ENCODE data around the gene NFIC. TPM values are rescaled to one million over a fixed set of nuclear protein-coding genes. Genes with fewer than 3 reads are reported as not detected.

The NFIC gene
- total and polyA plus RNA-seq, 2 experiments from 2014 or later: 7.8 to 20.9 TPM

GRCh38 chr19:3518659-3519058 is 152.3 kb downstream of the NFIC start:
- H3K4me1 ChIP-seq (ENCODE audit: insufficient read depth): peaks cover 7% of the 10 kb centered on the region
- H3K9me3 ChIP-seq (ENCODE audit: low read depth): no peaks in the 10 kb centered on the region
- peaks cover 94% of the 10 kb centered on the region for H3K79me2 ChIP-seq
- H3K9me2 ChIP-seq (replicated peaks; ENCODE audit: insufficient read depth): no peaks in the 10 kb centered on the region
- H3K36me3 ChIP-seq (replicated peaks; ENCODE audit: insufficient read depth, low read depth): no peaks in the 10 kb centered on the region
- no peak for TF ChIP-seq EZH2 (IDR thresholded peaks at IDR 0.05; ENCODE audit: borderline replicate concordance)
- TF ChIP-seq EZH2phosphoT487 (IDR thresholded peaks at IDR 0.05; ENCODE audit: low read depth, severe bottlenecking, unreplicated experiment): no peak
- TF ChIP-seq, protein P1, sequence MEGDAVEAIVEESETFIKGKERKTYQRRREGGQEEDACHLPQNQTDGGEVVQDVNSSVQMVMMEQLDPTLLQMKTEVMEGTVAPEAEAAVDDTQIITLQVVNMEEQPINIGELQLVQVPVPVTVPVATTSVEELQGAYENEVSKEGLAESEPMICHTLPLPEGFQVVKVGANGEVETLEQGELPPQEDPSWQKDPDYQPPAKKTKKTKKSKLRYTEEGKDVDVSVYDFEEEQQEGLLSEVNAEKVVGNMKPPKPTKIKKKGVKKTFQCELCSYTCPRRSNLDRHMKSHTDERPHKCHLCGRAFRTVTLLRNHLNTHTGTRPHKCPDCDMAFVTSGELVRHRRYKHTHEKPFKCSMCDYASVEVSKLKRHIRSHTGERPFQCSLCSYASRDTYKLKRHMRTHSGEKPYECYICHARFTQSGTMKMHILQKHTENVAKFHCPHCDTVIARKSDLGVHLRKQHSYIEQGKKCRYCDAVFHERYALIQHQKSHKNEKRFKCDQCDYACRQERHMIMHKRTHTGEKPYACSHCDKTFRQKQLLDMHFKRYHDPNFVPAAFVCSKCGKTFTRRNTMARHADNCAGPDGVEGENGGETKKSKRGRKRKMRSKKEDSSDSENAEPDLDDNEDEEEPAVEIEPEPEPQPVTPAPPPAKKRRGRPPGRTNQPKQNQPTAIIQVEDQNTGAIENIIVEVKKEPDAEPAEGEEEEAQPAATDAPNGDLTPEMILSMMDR (IDR thresholded peaks at IDR 0.05; ENCODE audit: poor library complexity): no peak
- H3K4me3 ChIP-seq: no peak overlapping the region
- peaks cover 97% of the 10 kb centered on the region for H4K20me1 ChIP-seq (ENCODE audit: insufficient read depth, poor library complexity, severe bottlenecking)
- WGBS (ENCODE audit: low lambda C conversion rate, missing lambda C conversion rate): 85% methylated on average over 2 of the region's 2 CpGs
- H3K4me2 ChIP-seq: no peak overlapping the region
- no peaks in the 10 kb centered on the region for H3K27me3 ChIP-seq
- H2AFZ ChIP-seq: no peak overlapping the region
- no peak for DNase-seq (ENCODE audit: low spot score)
- H3K27ac ChIP-seq: no peak overlapping the region

Small RNA genes within 50 kb of the gene (small RNA-seq; reads per million reads assigned to genes)
- not detected for gene AC005514.1

Other genes with a start within 250 kb of the NFIC start
- 0.24 and 1.5 TPM in 2 replicates for gene GNA15, start 230.6 kb upstream of the NFIC start, total RNA-seq
- gene GNA15, start 230.6 kb upstream of the NFIC start, polyA plus RNA-seq: 0.29 and 0.45 TPM in 2 replicates
- 0.07 TPM in 1 of 2 replicates, not detected in the other for gene S1PR4, start 187.8 kb upstream of the NFIC start, total RNA-seq
- gene S1PR4, start 187.8 kb upstream of the NFIC start, polyA plus RNA-seq: 0.16 TPM in 1 of 2 replicates, not detected in the other
- 42.8 and 44.9 TPM in 2 replicates for gene NCLN, start 180.7 kb upstream of the NFIC start, total RNA-seq
- gene NCLN, start 180.7 kb upstream of the NFIC start, polyA plus RNA-seq: 85.5 and 94.2 TPM in 2 replicates
- 0.03 TPM in 1 of 2 replicates, not detected in the other for gene CELF5, start 141.9 kb upstream of the NFIC start, total RNA-seq
- gene CELF5, start 141.9 kb upstream of the NFIC start, polyA plus RNA-seq: 0.17 and 0.90 TPM in 2 replicates
- gene SMIM24, start 113.9 kb downstream of the NFIC start, total RNA-seq: 81.2 and 85.5 TPM in 2 replicates
- 114 and 151 TPM in 2 replicates for gene SMIM24, start 113.9 kb downstream of the NFIC start, polyA plus RNA-seq
- gene SMIM44, start 116.9 kb downstream of the NFIC start, total RNA-seq: not detected in 2 replicates
- gene SMIM44, start 116.9 kb downstream of the NFIC start, polyA plus RNA-seq: not detected in 2 replicates
- 10.9 and 14.9 TPM in 2 replicates for gene DOHH, start 134.1 kb downstream of the NFIC start, total RNA-seq
- 17.6 and 28.2 TPM in 2 replicates for gene DOHH, start 134.1 kb downstream of the NFIC start, polyA plus RNA-seq
- gene FZR1, start 139.7 kb downstream of the NFIC start, total RNA-seq: 18.1 and 32.1 TPM in 2 replicates
- 51.0 and 51.9 TPM in 2 replicates for gene FZR1, start 139.7 kb downstream of the NFIC start, polyA plus RNA-seq
- gene TEKTIP1, start 172.6 kb downstream of the NFIC start, total RNA-seq: not detected in 2 replicates
- 1.4 and 1.5 TPM in 2 replicates for gene TEKTIP1, start 172.6 kb downstream of the NFIC start, polyA plus RNA-seq
- 39.3 and 44.7 TPM in 2 replicates for gene MFSD12, start 191.0 kb downstream of the NFIC start, total RNA-seq
- 57.7 and 63.5 TPM in 2 replicates for gene MFSD12, start 191.0 kb downstream of the NFIC start, polyA plus RNA-seq
- 61.4 and 62.6 TPM in 2 replicates for gene HMG20B, start 206.4 kb downstream of the NFIC start, total RNA-seq
- gene HMG20B, start 206.4 kb downstream of the NFIC start, polyA plus RNA-seq: 82.3 and 105 TPM in 2 replicates
- 0.04 TPM in 1 of 2 replicates, not detected in the other for gene GIPC3, start 218.9 kb downstream of the NFIC start, total RNA-seq
- 0.19 and 0.28 TPM in 2 replicates for gene GIPC3, start 218.9 kb downstream of the NFIC start, polyA plus RNA-seq
- gene TBXA2R, start 240.3 kb downstream of the NFIC start, total RNA-seq: 0.12 and 0.70 TPM in 2 replicates
- 1.2 and 2.0 TPM in 2 replicates for gene TBXA2R, start 240.3 kb downstream of the NFIC start, polyA plus RNA-seq